ENCODE measurements around the gene RORB. TPM values are rescaled to one million over a fixed set of nuclear protein-coding genes. Genes with fewer than 3 reads are reported as not detected.

Gene RORB
- total and polyA plus RNA-seq, 12 donors, result 0.20 to 5.0 (median 2.6) TPM

GRCh38 chr9:74609671-74610405 is 112.7 kb downstream of the RORB start:
- H3K9me3 ChIP-seq, result no peaks in the 10 kb centered on the region
- H3K27me3 ChIP-seq, result peaks cover 0 to 3% (median 0%) of the 10 kb centered on the region in 7 donors
- no peak overlapping the region for H3K27ac ChIP-seq
- H3K4me1 ChIP-seq, result no peaks in the 10 kb centered on the region
- H3K36me3 ChIP-seq, result no peaks in the 10 kb centered on the region
- DNase-seq, result no peak
- WGBS, 2 donors, result 62 to 66% methylated on average over 3 of the region's 3 CpGs
- no peak for TF ChIP-seq CTCF (IDR thresholded peaks at IDR 0.05)
- H3K4me3 ChIP-seq, result no peak overlapping the region
- intact Hi-C loops (cut with DNase I), result loop anchor here in 1 of 10 donors (10.0 kb wide), 1 partner anchor 485 kb away; no protein-coding TSS in a partner anchor
- no peak for ATAC-seq

- 80 to 82% methylated on average over 2 of the region's 2 CpGs for WGBS, 2 donors
- Histone ChIP-seq H3K4me1 (no peaks in the 10 kb centered on the region), H3K36me3 (no peaks in the 10 kb centered on the region), H3K9me3 (no peaks in the 10 kb centered on the region), H3K27me3 (peaks cover 0 to 4% (median 0%) of the 10 kb centered on the region in 7 donors), H3K27ac (no peak overlapping the region), H3K4me3 (no peak overlapping the region)
- intact Hi-C loops (cut with DNase I), result loop anchor here in 1 of 10 donors (10.0 kb wide), 1 partner anchor 486 kb away; no protein-coding TSS in a partner anchor
- no peak for DNase-seq
- no peak for ATAC-seq
- TF ChIP-seq CTCF (IDR thresholded peaks at IDR 0.05), result no peak
Measured at GRCh38 chr9:74610523-74611061, 113.5 kb downstream of the RORB start.

- intact Hi-C loops (cut with DNase I), result no loop called here
- Histone ChIP-seq H3K27me3 (no peaks in the 10 kb centered on the region), H3K4me3 (no peak overlapping the region), H3K9me3 (no peaks in the 10 kb centered on the region), H3K36me3 (no peaks in the 10 kb centered on the region), H3K4me1 (no peaks in the 10 kb centered on the region), H3K27ac (no peak overlapping the region)
- DNase-seq (no peak), ATAC-seq (no peak)
- TF ChIP-seq CTCF (IDR thresholded peaks at IDR 0.05), result no peak
- 61 to 66% methylated on average over 7 of the region's 7 CpGs for WGBS, 2 donors
Measured at GRCh38 chr9:74630228-74630627, 133.1 kb downstream of the RORB start.

- Histone ChIP-seq H3K4me1 (no peaks in the 10 kb centered on the region), H3K4me3 (no peak overlapping the region), H3K27ac (no peak overlapping the region), H3K9me3 (no peaks in the 10 kb centered on the region), H3K36me3 (no peaks in the 10 kb centered on the region), H3K27me3 (no peaks in the 10 kb centered on the region)
- no peak for DNase-seq
- no peak for TF ChIP-seq CTCF (IDR thresholded peaks at IDR 0.05)
- intact Hi-C loops (cut with DNase I), result no loop called here
- no peak for ATAC-seq
- 13 to 24% methylated on average over 1 of the region's 1 CpG for WGBS, 2 donors
Measured at GRCh38 chr9:74639112-74639511, 142.0 kb downstream of the RORB start.

All from heart right ventricle (tissue), 16 donors.